ENCODE results near the gene TRUB2. TPM values are rescaled to one million over a fixed set of nuclear protein-coding genes. Genes with fewer than 3 reads are reported as not detected.
A peak's percentile ranks its signal among the peaks of the same experiment; 100 is the strongest.
"Not testable (repeated sequence)": the region's sequence is repeated elsewhere in the genome, so short reads cannot be mapped to it uniquely, and the experiment has no call there.

TRUB2 gene
- total RNA-seq, 1 donor: 24.2 TPM

DNA sequence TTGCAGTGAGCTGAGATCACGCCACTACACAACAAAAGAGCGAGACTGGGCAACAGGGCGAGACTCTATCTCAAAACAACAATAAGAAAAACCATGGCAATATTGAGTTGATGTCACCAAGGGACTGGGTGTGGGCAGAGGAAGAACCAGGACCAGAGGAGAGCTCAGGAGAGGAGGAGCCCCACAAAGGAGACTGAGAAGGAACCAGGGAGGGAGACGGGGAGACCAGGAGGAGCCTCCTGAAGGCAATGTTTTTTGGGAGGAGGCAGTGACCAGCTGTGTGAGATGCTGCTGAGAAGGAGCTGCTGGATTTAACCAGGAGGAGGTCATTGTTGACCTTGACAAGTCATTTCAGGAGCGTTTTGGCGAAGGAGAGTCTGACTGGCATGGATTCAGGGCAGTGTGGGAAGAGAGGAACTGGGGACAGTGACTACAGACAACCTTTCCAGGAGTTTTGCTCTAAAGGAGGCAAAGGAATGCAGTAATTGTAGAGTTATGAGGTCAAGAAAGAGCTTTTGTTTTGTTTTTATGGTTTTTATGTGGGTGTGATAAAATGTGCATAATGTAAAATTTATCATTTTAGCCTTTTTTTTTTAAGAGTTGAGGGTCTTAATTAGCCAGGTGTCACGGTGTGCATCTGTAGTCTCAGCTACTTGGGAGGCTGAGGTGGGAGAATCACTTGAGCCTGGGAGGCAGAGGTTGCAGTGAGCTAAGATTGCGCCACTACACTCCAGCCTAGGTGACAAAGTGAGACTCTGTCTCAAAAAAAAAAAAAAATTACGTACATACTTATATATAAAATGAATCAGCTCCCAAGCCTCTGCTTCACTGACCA lies 17.9 kb downstream of the TRUB2 start:
- no peak for DNase-seq (ENCODE audit: low read depth in 2 of 3, low spot score in 2 of 3)

DNA sequence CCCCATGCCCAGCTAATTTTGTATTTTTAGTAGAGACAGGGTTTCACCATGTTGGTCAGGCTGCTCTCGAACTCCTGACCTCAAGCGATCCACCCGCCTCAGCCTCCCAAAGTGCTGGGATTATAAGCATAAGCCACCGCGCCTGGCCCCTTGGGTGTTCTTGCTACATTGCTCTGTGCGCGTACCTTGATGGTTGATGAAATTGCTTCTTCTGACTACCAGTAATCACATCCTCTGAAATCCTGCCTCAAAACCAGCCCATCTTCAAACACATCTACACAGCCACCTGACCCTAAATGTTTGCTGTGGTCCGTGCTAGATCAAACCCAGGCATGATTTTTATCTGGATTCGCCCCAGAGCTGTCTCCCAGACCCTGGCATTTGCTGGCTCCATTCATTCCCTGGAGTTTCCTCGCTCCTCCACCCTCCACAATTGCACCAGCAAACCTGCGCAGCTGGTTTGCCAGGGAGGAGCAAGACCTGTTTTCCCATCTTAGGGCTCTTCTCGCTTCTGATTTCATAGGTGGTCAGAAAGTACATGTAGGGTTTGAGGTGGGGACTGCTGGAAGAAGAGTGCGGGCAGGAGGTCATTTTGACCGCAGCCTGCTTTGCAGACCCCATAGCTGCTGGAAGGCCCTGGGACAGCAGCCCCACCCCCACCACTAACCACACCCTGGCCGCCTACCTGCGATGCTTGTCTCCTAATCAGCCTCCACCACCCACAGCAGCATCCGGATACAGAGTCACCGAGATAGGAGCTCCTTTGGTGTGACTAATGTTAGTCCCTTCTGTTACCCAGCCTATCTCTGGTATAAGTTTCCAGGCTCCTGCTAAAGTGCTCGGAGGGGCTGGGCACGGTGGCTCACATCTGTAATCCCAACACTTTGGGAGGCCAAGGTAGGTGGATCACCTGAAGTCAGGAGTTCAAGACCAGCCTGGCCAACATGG lies 23.4 kb downstream of the TRUB2 start:
- no peak for DNase-seq (ENCODE audit: low read depth in 2 of 3, low spot score in 2 of 3)

DNA sequence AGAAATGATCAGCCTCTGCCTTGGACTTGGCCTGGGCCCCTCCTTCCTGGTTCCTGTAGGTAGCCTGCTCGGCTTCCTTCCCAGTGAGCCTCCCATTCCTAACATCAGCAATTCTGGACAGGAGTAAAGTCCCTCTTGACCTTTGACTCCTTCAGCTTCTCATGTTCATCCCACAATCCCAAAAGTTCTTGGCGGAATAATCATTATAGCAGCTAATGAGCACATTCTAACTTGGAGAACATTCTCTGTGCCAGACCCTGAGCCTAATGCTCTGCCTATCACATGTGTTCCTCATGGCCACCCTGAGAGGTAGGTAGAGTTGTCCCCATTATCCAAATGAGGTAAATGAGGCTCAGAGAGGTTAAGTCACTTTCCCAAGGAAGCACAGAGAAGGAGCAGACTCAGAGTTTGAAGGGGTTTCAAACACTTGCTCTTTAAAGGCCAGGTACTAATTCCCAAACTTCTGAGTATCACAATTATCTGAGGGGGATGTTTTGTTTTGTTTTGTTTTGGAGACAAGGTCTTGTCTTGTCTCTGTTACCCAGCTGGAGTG lies 24.9 kb downstream of the TRUB2 start:
- no peak for DNase-seq (ENCODE audit: low read depth in 2 of 3, low spot score in 2 of 3)

DNA sequence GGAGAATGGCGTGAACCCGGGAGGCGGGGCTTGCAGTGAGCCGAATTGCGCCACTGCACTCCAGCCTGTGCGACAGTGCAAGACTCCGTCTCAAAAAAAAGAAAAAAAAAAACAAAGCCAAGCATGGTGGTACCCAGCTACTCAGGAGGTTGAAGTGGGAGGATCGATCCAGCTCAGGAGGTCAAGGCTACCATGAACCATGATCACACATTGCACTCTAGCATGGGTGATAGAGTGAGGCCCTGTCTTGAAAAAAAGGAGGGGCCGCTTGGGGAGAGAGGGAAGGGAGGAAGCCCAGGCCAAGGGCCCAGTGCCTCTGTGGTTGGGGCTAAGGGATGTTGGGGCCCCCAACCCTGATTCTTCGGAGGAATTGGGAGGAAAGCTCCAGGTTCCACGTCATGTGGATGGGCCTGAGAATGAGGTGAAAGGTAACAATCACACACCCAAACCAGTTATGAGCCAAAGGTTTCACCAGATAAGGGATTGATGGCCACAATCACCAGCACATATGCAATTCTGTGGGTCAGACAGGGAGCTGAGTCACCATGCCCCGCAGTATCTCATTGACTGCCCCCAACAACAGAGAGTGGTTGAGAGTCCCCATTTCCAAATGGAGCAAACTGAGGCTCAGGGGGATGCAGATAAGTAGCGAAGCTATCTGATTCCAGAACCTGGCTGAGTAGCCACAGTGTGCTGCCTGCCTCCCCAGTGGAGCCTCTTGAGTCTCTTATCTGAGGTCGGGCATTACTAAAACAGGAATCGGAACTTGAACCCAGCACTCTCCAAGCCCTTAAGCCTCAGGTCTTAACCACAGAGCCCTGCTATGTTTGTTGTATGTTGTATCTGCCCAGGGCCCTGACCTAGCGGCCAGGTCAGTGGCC lies 25.7 kb downstream of the TRUB2 start:
- no peak for DNase-seq (ENCODE audit: low read depth in 2 of 3, low spot score in 2 of 3)

DNA sequence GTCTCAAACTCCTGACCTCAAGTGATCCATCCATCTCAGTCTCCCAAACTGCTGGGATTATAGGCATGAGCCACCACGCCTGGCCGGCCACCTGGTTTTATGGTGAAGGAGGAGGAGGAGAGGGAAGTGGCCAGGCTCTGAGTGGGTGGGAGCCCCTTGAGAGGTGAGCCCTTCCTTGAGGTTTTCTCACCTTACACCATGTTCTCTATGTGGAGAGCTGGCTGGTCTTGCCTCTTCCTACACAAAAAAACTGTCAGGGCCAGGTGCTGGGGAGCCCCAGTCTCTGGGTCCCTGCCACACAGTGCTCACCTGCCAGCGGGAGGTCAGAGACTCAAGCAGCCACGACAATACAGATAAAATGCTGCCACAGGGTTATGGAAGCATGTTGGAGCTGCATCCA lies 28.1 kb downstream of the TRUB2 start:
- no peak for DNase-seq (ENCODE audit: low read depth in 2 of 3, low spot score in 2 of 3)

DNA sequence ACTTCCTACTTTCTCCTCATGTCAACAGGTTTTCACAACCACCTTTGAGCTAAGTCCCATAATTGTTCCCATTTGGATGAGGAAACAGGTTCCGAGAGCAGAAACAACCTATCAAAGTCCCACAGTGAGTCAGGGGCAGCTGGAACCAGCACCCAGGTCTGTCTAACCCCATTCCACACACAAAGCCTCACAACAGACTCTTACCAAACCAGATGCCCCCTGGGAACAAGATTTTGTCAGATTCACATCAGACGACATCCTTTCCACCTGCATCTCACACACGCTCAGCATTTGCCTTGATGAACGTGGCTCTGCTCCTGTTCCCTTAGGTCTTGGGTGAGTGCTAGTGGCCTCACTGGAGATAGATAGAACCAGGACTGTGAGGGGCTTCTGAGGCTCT lies 29.2 kb downstream of the TRUB2 start:
- DNase-seq (ENCODE audit: low read depth in 2 of 3, low spot score in 2 of 3): no peak

DNA sequence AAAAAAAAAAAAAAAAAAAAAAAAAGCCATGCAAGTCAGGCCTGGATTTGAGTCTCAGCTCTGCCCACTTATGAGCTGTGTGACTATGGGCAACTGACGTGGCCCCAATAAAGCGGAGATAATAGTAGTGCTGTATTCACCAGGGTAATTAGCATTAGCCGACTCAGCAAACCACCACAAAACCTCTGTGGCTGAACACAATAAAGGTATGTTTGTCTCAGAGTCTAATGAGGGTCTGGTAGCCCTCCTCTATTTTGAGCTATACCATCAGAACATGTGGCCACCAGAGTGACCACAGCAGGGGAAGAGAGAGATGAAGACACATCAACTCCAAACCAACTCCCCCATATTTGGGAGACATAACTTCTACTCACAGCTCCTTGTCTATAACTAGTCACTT lies 30.2 kb downstream of the TRUB2 start:
- no peak for DNase-seq (ENCODE audit: low read depth in 2 of 3, low spot score in 2 of 3)

DNA sequence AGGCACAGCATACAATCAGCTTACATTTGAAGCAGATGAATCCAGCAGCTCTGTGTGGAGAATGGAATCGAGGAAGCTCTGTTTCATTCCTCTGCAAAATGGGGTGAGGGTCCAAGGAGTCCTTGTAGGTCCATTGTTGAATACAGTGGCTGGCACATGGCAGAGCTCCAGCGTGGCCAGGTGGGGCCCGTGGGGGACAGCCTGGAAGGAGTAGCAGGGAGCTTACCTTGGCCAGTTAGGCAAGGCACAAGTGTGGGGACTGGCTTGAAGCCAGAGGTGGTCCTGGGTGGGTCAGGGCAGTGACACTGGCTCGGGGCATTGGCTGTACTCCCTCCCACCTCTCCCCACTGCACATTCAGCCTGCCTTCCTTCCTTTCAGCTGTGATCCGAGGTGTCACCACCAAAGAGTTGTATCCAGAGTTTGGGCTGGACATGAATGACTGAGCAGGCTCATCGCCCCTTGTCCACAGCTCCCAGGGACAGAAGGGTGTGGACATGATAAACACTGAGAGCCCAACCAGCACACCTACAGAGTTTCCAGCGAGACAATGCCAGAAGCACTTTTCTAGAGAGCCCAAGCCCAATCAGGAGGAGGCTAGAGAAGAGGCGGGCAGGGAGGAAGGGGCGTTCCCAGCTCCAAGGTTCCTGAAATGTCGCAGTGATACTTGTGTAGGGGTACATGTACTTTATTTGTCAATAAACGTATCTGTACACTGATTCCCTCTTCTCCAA lies 33.8 kb downstream of the TRUB2 start:
- DNase-seq (ENCODE audit: low read depth in 2 of 3, low spot score in 2 of 3): no peak

DNA sequence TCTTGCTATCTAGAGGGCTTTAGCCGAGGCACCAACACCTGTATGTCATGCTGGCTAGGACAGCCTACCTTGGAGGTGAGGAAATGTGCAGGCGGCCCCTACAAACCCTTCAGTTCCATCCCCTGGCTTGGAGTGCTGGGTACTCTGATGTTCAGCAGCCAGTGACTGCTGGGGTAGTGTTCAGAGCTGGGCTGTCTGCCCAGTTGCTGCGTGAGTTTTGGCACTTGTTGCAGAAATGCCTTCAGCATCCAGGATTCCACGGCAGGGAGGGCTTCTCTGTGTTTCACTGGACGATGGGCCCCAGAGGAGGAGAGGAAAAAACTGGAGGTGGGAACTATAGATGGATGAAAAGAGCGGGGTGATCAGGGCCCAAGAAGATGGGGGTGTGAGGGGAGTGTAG lies 35.8 kb downstream of the TRUB2 start:
- no peak for DNase-seq (ENCODE audit: low read depth in 2 of 3, low spot score in 2 of 3)

DNA sequence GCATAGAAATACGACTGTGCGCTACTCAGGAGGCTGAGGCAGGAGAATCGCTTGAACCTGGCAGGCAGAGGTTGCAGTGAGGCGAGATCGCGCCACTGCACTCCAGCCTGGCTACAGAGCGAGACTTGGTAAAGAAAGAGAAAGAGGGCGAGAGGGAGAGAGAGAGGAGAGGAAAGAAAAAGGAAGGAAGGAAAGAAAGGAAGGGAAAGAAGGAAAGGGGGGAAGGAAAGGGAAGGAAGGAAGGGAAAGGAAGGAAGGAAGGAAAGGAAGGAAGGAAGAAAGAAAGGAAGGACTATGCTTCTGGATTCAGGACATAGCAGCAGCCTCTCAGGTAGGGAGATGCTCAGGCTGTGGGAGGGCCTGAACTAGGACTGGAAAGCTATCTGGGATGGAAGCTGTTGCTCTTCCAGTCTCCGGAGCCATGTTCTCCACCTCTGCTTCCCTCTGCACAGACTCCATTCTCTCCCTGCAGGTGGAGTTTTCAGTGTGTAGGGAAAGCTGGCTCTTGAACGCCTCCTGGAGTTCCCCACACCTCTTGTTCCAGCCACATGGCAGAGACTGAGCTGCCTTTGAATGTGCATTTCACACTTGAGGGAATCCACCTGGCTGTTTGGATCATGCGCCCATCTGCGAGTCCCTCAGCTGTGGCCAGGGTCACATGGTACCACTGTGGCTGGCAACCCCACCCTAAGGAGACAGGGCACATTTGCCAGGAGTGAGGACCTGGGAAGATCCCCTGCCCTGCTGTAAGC lies 37.0 kb downstream of the TRUB2 start:
- no peak for DNase-seq (ENCODE audit: low read depth in 2 of 3, low spot score in 2 of 3)

DNA sequence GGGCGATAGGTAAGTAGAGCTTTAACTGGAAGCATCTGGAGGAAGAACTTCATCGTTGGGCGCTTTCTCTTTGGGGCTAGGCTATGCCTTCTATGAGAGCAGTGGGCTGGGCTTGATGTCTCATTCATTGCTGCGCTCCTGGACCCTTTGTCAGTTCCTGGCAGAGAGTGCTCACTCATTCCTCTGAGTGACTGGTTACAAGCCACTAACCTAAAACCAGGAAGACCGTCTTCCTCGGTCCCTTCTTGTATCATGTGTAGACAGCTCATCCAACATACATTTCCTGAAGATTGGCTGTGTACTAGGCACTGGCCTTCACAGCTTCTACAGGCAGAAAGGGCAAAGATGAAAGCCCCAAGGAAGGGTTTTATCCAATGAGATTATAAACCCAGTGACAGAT lies 39.7 kb downstream of the TRUB2 start:
- no peak for DNase-seq (ENCODE audit: low read depth in 2 of 3, low spot score in 2 of 3)

DNA sequence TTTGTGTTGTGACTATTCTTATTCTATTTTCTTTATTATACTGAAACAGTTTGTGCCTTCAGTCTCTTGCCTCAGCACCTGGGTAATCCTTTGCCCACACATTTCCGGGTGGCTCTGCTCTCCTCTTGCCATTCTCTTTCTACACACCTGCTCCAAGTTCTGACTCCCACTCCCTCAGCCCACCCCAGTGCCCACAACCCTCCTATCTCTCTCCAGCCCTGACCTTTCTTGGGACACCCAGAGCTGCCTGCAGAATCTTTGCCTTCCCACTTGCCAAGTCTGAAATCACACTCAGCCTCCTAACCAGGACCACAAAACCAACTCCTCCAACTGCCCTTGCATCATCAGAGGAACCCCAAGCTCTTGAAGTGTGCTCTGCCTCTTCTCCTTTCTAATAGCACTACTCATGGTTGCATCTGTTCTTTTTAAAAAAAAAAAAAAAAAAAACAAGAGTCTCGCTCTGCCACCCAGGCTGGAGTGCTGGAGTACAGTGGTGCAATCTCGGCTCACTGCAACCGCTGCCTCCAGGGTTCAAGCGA lies 42.1 kb downstream of the TRUB2 start:
- no peak for DNase-seq (ENCODE audit: low read depth in 2 of 3, low spot score in 2 of 3)

DNA sequence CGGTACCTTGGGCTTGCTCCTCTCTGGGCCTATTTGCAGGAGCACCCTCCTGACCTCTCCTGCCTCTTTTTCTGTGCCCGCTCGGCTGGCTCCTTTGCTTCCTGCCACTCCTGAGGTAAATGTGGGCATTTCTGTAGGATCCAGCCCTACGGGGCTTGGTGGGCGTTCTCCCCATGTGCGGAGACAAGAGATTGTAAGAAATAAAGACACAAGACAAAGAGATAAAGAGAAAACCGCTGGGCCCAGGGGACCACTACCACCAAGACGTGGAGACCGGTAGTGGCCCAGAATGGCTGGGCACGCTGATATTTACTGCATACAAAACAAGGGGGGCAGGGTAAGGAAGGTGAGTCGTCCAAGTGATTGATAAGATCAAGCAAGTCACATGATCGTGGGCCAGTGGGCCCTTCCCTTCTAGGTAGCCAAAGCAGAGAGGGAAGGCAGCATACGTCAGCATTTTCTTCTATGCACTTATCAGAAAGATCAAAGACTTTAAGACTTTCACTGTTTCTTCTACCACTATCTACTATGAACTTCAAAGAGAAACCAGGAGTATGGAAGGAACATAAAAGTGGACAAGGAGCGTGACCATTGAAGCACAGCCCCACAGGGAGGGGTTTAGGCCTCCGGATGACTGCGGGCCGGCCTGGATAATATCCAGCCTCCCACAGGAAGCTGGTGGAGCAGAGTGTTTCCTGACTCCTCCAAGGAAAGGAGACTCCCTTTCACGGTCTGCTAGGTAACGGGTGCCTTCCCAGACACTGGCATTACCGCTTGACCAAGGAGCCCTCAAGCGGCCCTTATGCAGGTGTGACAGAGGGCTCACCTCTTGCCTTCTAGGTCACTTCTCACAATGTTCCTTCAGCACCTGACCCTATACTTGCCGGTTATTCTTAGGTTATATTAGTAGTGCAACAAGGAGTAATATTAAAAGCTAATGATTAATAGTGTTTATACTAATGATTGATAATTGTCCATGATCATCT lies 42.9 kb downstream of the TRUB2 start:
- not testable (repeated sequence) for DNase-seq (ENCODE audit: low read depth in 2 of 3, low spot score in 2 of 3)

DNA sequence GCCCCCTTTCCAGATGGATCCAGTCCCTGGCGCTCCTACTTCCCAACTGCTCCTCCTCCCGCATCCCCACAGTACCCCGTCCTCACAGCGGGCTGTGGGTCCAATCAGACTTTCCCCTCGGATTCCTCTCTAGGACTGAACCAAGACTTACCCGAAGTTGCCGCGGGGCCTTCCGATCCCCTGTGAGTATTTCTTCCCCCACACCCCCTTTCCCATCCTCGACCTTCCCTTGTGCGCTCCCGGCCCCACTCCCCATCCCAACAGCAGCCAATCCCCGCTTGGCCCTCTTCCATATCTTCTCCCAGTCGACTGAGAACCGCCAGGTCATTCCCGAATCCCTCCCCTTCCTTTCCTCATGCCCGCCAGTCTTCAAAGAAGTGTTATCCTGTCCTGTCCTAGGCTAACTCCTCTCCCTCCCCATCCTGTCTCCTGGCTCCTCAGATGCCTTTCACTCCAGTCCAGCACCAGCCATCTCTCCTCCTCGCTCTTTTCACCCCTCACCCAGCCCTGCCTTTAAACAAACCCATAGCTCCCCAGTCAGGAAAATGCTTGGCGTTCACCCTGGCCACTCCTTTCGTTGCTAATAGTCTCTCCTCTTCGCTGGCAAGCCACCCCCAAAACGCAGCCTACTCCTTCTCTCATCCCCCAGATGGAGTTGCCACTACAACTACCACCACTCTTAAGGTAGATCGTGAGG lies 45.5 kb downstream of the TRUB2 start:
- no peak for DNase-seq (ENCODE audit: low read depth in 2 of 3, low spot score in 2 of 3)

DNA sequence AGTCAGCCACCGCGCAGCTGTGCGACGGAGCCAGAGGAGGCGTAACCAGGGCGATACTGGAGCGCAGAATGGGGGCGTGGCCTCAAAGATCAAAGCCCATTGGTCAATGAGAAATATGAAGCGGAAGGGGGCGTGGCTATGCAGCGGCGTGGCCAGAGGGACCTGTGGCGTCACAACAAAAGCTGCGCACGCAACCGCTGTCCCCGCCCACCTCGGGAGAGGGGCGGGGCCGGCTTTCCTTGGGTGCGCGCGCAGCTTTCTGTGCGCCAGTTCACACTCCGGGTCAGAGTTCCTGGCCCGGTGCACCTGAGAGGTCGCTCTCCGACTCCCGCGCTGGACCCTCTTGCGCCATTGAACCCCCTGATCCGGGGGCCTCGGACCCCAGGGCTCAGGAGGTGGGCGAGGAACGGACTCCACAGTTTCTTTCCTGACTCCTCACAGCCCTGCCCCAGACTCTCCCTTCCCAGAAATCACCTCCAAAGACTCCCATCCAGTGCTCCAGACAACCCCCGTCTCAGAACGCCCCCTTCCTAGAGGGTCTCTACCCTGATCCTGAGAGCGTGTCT lies 46.2 kb downstream of the TRUB2 start, which contains the start of gene SWI5:
Gene SWI5 (plus strand): TSS at position 269 of the 566 bp plus-strand sequence.
- DNase-seq (ENCODE audit: low read depth in 2 of 3, low spot score in 2 of 3): peak; percentile 99 to 100 (median 100)

DNA sequence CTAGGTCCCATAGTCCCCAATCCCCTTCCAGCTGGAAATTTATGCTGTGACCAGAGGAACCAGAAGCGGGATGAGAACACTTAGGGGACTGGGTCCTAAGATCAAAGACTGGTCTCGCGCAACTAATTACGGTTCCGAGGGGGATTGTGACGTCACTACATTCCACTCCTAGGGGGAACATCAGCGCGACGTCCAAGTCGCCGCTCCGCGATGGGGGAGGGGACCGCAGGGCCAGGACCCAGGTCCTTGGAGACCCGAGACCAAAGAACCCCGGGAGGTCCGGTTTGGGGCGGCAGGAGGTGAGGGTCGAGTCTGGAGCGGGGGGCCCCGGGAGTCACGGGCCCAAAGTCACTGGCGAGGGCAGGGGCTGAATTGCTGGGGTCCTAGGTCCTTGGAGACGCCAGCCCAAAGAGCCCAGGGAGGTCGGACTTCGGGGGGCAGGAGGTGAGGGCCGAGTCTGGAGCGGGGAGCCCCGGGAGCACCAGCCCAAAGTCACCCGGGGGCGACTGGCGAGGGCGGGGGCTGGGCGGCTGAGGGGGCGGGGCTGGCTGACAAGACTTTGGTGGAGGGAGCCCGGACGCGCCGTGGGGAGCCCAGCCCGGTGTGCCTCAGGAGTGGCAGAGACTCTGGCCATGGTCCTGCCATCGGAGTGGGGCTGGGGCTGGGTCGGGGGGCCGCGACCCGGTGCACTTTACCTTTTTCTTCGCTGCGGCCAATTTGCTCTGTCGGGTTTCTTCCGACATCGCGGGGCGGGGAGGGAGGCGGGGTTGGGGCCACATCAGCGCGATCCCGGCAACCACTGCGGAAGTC lies 46.8 kb downstream of the TRUB2 start, which contains the start of gene GOLGA2:
Gene GOLGA2 (minus strand): TSS at position 810 of the 810 bp plus-strand sequence. CDS start 31 bp downstream, at position 779.
- peak in 2 of 3 donors; percentile 31 for DNase-seq (ENCODE audit: low read depth in 2 of 3, low spot score in 2 of 3)
